Osteoblast (primary cell): ENCODE measurements around the gene RPSA. TPM values are rescaled to one million over a fixed set of nuclear protein-coding genes. Genes with fewer than 3 reads are reported as not detected.

Experiments
- DNase-seq: peaks from one replicate; pipeline ENCODE4 v3.0.0; 2011; ENCODE audit warnings: low spot score, mixed read lengths; ENCODE audit not compliant: insufficient read length; ENCODE audit errors: missing footprints
- H2AFZ ChIP-seq: 2 replicates; pipeline ENCODE4 v1.6.0; 2011; ENCODE audit warnings: mild to moderate bottlenecking, low read length
- H3K27ac ChIP-seq: 2 replicates; pipeline ENCODE4 v1.5.1; 2011; ENCODE audit warnings: mild to moderate bottlenecking, low read depth, low read length, moderate library complexity
- H3K27me3 ChIP-seq: 2 replicates; pipeline ENCODE4 v1.6.0; 2012; ENCODE audit warnings: mild to moderate bottlenecking, control low read depth, inconsistent platforms, low read length, moderate library complexity; ENCODE audit not compliant: insufficient read depth
- H3K36me3 ChIP-seq: 2 replicates; pipeline ENCODE4 v1.5.1; 2011; ENCODE audit warnings: mild to moderate bottlenecking, low read length, control low read depth, moderate library complexity; ENCODE audit not compliant: insufficient read depth
- H3K4me1 ChIP-seq: 2 replicates; pipeline ENCODE4 v1.5.1; 2011; ENCODE audit warnings: mild to moderate bottlenecking, low read length, control low read depth, moderate library complexity; ENCODE audit not compliant: insufficient read depth
- H3K4me2 ChIP-seq: 2 replicates; pipeline ENCODE4 v1.6.0; 2011; ENCODE audit warnings: mild to moderate bottlenecking, low read length; ENCODE audit not compliant: insufficient read depth
- H3K4me3 ChIP-seq: fragments of 200-600 bp; sonication (generic); 3 replicates; pipeline ENCODE4 v1.5.1; 2012; ENCODE audit warnings: mild to moderate bottlenecking, low read length, inconsistent platforms; ENCODE audit not compliant: insufficient read depth
- H3K79me2 ChIP-seq: 2 replicates; pipeline ENCODE4 v1.6.0; 2012; ENCODE audit warnings: mild to moderate bottlenecking, low read length, control low read depth, inconsistent platforms; ENCODE audit not compliant: insufficient read depth
- H3K9me3 ChIP-seq: 2 replicates; pipeline ENCODE4 v1.5.1; 2011; ENCODE audit warnings: low read depth, low read length, control low read depth
- H4K20me1 ChIP-seq: 2 replicates; pipeline ENCODE4 v1.6.0; 2012; ENCODE audit warnings: mild to moderate bottlenecking, low read length, control low read depth; ENCODE audit not compliant: insufficient read depth
- total RNA-seq: library from RNA; depleted of rRNA; stranded (reverse); fragments of >200 nt; gene quantifications from 2 replicates; pipeline ENCODE4 v1.2.3, GENCODE V29; 2012
- TF ChIP-seq, protein P1 (sequence below): IDR thresholded peaks from 2 replicates; pipeline ENCODE4 v1.5.1; 2011; ENCODE audit warnings: mild to moderate bottlenecking, low read depth, low read length, moderate library complexity; ENCODE audit errors: extremely low read depth

The RPSA gene
- total RNA-seq, 1 donor = 1,028 TPM

DNA sequence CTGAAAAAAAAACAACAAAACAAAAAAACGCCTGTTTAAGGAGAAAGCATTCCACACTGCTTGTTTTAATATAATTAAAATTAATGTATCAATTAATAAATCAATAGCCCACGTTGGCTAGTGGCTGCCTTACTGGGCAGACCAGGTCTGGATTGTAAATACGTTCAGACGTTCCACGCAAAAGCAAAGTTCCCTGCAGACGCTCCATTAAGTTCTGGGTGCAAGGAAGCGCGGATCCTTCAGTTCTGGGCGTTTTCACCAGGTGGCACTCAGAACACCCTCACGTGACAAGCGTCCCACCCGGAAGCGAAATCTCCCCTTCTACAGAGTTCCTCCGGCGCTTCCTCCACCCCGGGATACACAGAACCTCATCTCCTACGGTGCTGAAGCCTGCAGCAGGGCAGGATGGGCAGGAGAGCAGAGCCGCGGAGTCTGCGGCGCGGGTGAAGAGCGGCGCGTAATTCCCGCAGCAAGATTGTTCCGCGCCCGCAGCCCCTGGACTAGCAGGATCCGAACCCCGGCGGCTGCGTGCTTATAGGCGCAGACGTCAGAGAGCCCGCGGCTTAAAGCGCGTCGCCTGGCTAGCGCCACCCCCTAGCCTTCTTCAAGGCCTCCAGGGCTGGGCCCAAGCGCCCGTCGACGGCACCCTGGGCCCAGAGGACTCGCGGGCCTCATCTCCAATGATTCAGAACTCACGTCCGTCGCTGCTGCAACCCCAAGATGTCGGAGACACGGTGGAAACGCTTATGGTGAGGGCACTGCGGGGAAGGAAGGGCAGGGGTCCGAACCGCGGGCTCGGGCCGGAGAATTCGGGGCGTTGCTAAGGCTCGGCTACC is 23.3 kb upstream of the RPSA start, which contains the start of gene SLC25A38:
Gene SLC25A38 (plus strand): TSS at position 326 of the 836 bp plus-strand sequence. CDS start 355 bp downstream, at position 681.
- H3K27me3 ChIP-seq = no peaks in the 10 kb centered on the region
- peaks cover 40% of the 10 kb centered on the region for H3K79me2 ChIP-seq
- H3K27ac ChIP-seq = peak within 1 kb of the TSS; percentile 90
- H3K4me1 ChIP-seq = peaks cover 14% of the 10 kb centered on the region
- H3K4me3 ChIP-seq = peak within 1 kb of the TSS; percentile 90
- TF ChIP-seq, protein P1, sequence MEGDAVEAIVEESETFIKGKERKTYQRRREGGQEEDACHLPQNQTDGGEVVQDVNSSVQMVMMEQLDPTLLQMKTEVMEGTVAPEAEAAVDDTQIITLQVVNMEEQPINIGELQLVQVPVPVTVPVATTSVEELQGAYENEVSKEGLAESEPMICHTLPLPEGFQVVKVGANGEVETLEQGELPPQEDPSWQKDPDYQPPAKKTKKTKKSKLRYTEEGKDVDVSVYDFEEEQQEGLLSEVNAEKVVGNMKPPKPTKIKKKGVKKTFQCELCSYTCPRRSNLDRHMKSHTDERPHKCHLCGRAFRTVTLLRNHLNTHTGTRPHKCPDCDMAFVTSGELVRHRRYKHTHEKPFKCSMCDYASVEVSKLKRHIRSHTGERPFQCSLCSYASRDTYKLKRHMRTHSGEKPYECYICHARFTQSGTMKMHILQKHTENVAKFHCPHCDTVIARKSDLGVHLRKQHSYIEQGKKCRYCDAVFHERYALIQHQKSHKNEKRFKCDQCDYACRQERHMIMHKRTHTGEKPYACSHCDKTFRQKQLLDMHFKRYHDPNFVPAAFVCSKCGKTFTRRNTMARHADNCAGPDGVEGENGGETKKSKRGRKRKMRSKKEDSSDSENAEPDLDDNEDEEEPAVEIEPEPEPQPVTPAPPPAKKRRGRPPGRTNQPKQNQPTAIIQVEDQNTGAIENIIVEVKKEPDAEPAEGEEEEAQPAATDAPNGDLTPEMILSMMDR = no peak
- H3K36me3 ChIP-seq = peaks cover 3% of the 10 kb centered on the region
- H4K20me1 ChIP-seq = peaks cover 29% of the 10 kb centered on the region
- no peaks in the 10 kb centered on the region for H3K9me3 ChIP-seq
- peak within 1 kb of the TSS; percentile 94 for H3K4me2 ChIP-seq
- H2AFZ ChIP-seq = peak within 1 kb of the TSS; percentile 99
- peak; percentile 97 for DNase-seq

DNA sequence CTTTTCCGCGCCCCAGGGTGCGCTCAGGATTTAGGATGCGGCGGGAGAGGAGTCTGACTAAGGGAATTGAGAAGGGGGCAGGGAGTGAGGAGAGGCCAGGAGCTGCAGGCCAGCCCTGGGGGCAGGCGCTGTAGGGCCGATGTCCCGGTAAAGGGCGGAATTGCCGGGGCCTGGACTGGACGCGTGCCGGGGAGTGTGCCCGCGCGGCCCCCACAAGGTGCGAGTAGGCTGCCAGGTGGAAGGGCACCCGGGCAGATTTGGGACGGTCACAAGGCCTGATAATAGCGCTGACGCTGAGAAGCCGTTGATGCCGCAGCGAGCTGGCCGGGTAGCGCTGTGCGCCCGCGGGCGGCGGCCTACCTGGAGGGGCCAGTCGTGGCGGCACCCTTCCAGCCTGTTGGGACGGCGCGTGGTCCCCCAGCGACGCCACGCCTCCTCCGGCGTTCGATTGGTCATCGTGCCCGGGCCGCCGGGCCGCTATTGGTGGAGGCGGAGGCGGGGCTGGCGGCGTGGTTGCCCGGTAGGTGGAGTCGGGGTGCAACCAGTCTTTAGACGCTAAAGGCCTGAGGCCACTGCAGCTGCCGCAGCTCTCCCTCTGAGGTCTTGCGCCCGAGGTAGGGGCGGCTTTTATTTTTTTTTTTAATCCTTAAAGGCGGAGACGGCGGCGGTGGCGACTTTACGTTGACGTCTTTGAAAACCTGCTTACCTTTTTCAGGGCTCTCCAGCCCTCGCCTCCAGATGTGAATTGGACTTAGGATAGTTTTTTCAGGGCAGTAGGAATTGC is 22.4 kb upstream of the RPSA start:
- H4K20me1 ChIP-seq = peaks cover 32% of the 10 kb centered on the region
- H3K27ac ChIP-seq = peak overlapping the region; percentile 90
- peak overlapping the region; percentile 90 for H3K4me3 ChIP-seq
- TF ChIP-seq, protein P1 = no peak
- H3K27me3 ChIP-seq = no peaks in the 10 kb centered on the region
- peak overlapping the region; percentile 94 for H3K4me2 ChIP-seq
- DNase-seq = peak; percentile 99
- peaks cover 3% of the 10 kb centered on the region for H3K36me3 ChIP-seq
- peak overlapping the region; percentile 99 for H2AFZ ChIP-seq
- H3K4me1 ChIP-seq = peaks cover 14% of the 10 kb centered on the region
- peaks cover 46% of the 10 kb centered on the region for H3K79me2 ChIP-seq
- no peaks in the 10 kb centered on the region for H3K9me3 ChIP-seq

DNA sequence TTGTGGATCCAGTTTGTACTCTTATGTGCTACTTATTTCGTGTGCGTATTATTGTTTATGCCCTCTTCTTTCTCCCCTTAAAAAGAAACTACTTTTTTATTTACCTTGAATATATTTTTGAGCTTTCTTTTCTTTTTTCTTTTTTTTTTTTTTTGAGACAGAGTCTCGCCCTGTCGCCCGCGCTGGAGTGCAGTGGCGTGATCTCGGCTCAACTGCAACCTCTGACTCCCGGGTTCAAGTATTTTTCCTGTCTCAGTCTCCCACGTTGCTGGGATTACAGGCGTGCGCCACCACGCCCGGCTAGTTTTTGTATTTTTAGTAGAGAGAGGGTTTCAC is 21.9 kb upstream of the RPSA start:
- Histone ChIP-seq H3K27ac (no peak overlapping the region), H4K20me1 (peaks cover 33% of the 10 kb centered on the region), H3K4me2 (peak overlapping the region; percentile 94), H3K9me3 (no peaks in the 10 kb centered on the region), H3K4me1 (peaks cover 14% of the 10 kb centered on the region), H3K79me2 (peaks cover 52% of the 10 kb centered on the region), H3K4me3 (peak overlapping the region; percentile 90), H3K36me3 (peaks cover 6% of the 10 kb centered on the region), H3K27me3 (no peaks in the 10 kb centered on the region), H2AFZ (no peak overlapping the region)
- TF ChIP-seq, protein P1 = no peak
- DNase-seq = no peak
